ENCODE measurements around the gene POLR1H. TPM values are rescaled to one million over a fixed set of nuclear protein-coding genes. Genes with fewer than 3 reads are reported as not detected.

Gene POLR1H
- total RNA-seq, 1 experiment from 2014 or later = 42.6 TPM

DNA sequence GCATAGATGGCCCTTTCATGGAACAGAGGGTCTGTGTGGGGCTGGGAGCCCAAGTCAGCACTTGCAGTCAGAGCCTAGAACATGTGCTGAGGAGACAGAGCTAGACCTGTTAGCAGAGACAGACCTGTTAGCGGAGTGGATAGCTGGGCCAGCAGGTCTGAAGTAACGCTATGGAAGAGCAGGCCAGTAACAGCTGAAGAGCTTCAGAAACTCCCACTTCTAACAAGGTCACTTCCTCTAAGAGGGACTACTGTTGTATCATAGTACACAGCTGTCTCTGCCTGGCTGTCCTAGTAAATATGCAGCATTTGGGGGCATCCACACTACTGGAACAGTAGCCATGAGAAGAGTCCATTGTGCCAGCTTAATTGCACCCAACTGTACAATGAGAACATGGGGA is 41.2 kb upstream of the POLR1H start:
- ChIA-PET CTCF (no interaction called here), POLR2A (no interaction called here), RAD21 (ENCODE audit: low non-redundant PET in 1 of 2, low total read pairs in 2 of 2, uncharacterized antibody in 2 of 2, unreplicated experiment in 2 of 2) (no interaction called here)
- Histone ChIP-seq H3K79me2 (ENCODE audit: insufficient read depth, low read length) (no peaks in the 10 kb centered on the region), H3K27me3 (ENCODE audit: insufficient read depth, low read length) (no peaks in the 10 kb centered on the region), H3K9me3 (ENCODE audit: control insufficient read depth in 1 of 2, insufficient read depth in 1 of 2, low read depth in 1 of 2, low read length in 2 of 2) (no peaks in the 10 kb centered on the region), H3K36me3 (ENCODE audit: control insufficient read depth in 1 of 2, insufficient read depth in 2 of 2, low read length in 2 of 2) (no peaks in the 10 kb centered on the region), H3K9me2 (ENCODE audit: insufficient read depth) (no peaks in the 10 kb centered on the region), H3K4me2 (ENCODE audit: low read length) (no peak overlapping the region), H3K4me1 (ENCODE audit: control insufficient read depth in 1 of 2, insufficient read depth in 2 of 2, low read length in 2 of 2) (peaks cover 0 to 5% of the 10 kb centered on the region in 2 experiments; a peak in 1 of 4 replicates), H3K4me3 (replicated peaks in 1 of 2; ENCODE audit: low read depth in 1 of 2, low read length in 2 of 2) (no peak overlapping the region), H4K20me1 (ENCODE audit: insufficient read depth) (no peaks in the 10 kb centered on the region), H3K9ac (ENCODE audit: low read length) (no peak overlapping the region), H3K27ac (ENCODE audit: low read depth, low read length) (no peak overlapping the region), H2AFZ (ENCODE audit: low read depth, low read length, poor library complexity, severe bottlenecking) (no peak overlapping the region)
- DNase-seq (ENCODE audit: low read depth, low spot score) (no peak), ATAC-seq (no peak)
- intact Hi-C loops (cut with micrococcal nuclease) = no loop called here
- BruUV-seq (replicated peaks) = no TSS peak
- TF ChIP-seq CTCF (IDR thresholded peaks at IDR 0.05 in 2 of 3, conservative IDR thresholded peaks at IDR 0.05 in 1 of 3; ENCODE audit: borderline replicate concordance in 1 of 3, insufficient read depth in 1 of 3, low read depth in 2 of 3, low read length in 2 of 3) (no peak), SRF (IDR thresholded peaks at IDR 0.05; ENCODE audit: low read depth) (no peak), JUND (IDR thresholded peaks at IDR 0.05) (no peak), EZH2 (IDR thresholded peaks at IDR 0.05) (no peak), CBX3 (IDR thresholded peaks at IDR 0.05; ENCODE audit: low read depth) (no peak), ATF3 (IDR thresholded peaks at IDR 0.05) (no peak), EGR1 (IDR thresholded peaks at IDR 0.05; ENCODE audit: low read depth) (no peak), SIN3A (IDR thresholded peaks at IDR 0.05; ENCODE audit: low read depth) (no peak), FOSL1 (IDR thresholded peaks at IDR 0.05; ENCODE audit: low read depth) (no peak), YY1 (IDR thresholded peaks at IDR 0.05; ENCODE audit: extremely low read depth, insufficient replicate concordance, low read depth, low read length) (no peak)

DNA sequence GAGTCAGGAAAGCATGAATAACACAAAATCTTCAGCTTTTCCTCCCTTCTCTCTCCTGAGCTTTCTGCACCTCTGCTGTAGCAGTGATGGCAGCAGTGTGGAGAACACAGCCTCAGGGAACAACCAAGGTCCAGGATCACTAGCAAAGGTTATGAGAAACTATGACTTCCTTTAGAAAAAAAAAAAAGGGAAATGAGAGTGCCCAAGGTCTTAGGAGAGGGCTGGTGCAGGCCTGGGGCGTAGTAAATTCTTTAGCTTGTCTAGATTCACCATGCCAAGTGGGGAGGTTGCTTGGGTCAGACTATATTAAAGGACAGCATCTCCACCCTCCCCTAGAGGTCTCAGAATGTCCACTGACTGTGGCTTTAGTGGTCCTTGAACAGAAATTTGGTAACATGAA is 40.4 kb upstream of the POLR1H start:
- ATAC-seq = no peak
- no peaks in the 10 kb centered on the region for H3K79me2 ChIP-seq (ENCODE audit: insufficient read depth, low read length)
- no peaks in the 10 kb centered on the region for H3K27me3 ChIP-seq (ENCODE audit: insufficient read depth, low read length)
- H3K9me2 ChIP-seq (ENCODE audit: insufficient read depth) = no peaks in the 10 kb centered on the region
- DNase-seq (ENCODE audit: low read depth, low spot score) = no peak
- H3K27ac ChIP-seq (ENCODE audit: low read depth, low read length) = no peak overlapping the region
- H2AFZ ChIP-seq (ENCODE audit: low read depth, low read length, poor library complexity, severe bottlenecking) = no peak overlapping the region
- RAD21 ChIA-PET (ENCODE audit: low non-redundant PET in 1 of 2, low total read pairs in 2 of 2, uncharacterized antibody in 2 of 2, unreplicated experiment in 2 of 2) = no interaction called here
- H3K4me3 ChIP-seq (replicated peaks in 1 of 2; ENCODE audit: low read depth in 1 of 2, low read length in 2 of 2) = no peak overlapping the region
- no peaks in the 10 kb centered on the region for H3K9me3 ChIP-seq (ENCODE audit: control insufficient read depth in 1 of 2, insufficient read depth in 1 of 2, low read depth in 1 of 2, low read length in 2 of 2)
- no TSS peak for BruUV-seq (replicated peaks)
- CTCF ChIA-PET = no interaction called here
- POLR2A ChIA-PET = no interaction called here
- intact Hi-C loops (cut with micrococcal nuclease) = no loop called here
- H3K9ac ChIP-seq (ENCODE audit: low read length) = no peak overlapping the region
- no peaks in the 10 kb centered on the region for H3K36me3 ChIP-seq (ENCODE audit: control insufficient read depth in 1 of 2, insufficient read depth in 2 of 2, low read length in 2 of 2)
- H3K4me1 ChIP-seq (ENCODE audit: control insufficient read depth in 1 of 2, insufficient read depth in 2 of 2, low read length in 2 of 2) = peaks cover 0 to 5% of the 10 kb centered on the region in 2 experiments; a peak in 1 of 4 replicates
- H3K4me2 ChIP-seq (ENCODE audit: low read length) = no peak overlapping the region
- no peaks in the 10 kb centered on the region for H4K20me1 ChIP-seq (ENCODE audit: insufficient read depth)
- TF ChIP-seq ZNF274 (IDR thresholded peaks at IDR 0.05; ENCODE audit: low read depth, low read length) (no peak), RAD21 (IDR thresholded peaks at IDR 0.05; ENCODE audit: low read depth) (no peak), CBX3 (IDR thresholded peaks at IDR 0.05; ENCODE audit: low read depth) (no peak), JUND (IDR thresholded peaks at IDR 0.05) (no peak), CEBPB (IDR thresholded peaks at IDR 0.05; ENCODE audit: low read depth) (no peak), EZH2 (IDR thresholded peaks at IDR 0.05) (no peak), SP1 (IDR thresholded peaks at IDR 0.05; ENCODE audit: low read depth) (no peak), ZBTB33 (IDR thresholded peaks at IDR 0.05; ENCODE audit: extremely low read depth, insufficient replicate concordance, low read length) (no peak), MAX (IDR thresholded peaks at IDR 0.05) (no peak), SIN3A (IDR thresholded peaks at IDR 0.05; ENCODE audit: low read depth) (no peak), ELF1 (IDR thresholded peaks at IDR 0.05; ENCODE audit: borderline replicate concordance, low read depth) (no peak), POLR2A (IDR thresholded peaks at IDR 0.05; ENCODE audit: borderline replicate concordance, extremely low read depth, insufficient read depth, insufficient read length) (no peak), POLR2AphosphoS5 (IDR thresholded peaks at IDR 0.05; ENCODE audit: low read depth, low read length) (no peak), EZH2phosphoT487 (IDR thresholded peaks at IDR 0.05; ENCODE audit: borderline replicate concordance) (no peak)

Data from HCT116 (cell line).